Mesendoderm (in vitro differentiated cells): ENCODE results near the gene RARG.

Source experiments
- DNase-seq: peaks from one replicate; pipeline ENCODE4 v3.0.0; 2013
- H2AK5ac ChIP-seq: 2 replicates; pipeline ENCODE4 v1.6.1; 2013; ENCODE audit warnings: low read length, inconsistent platforms
- H2BK120ac ChIP-seq: 2 replicates; pipeline ENCODE4 v1.6.1; 2013; ENCODE audit warnings: low read depth, mild to moderate bottlenecking, low read length, moderate library complexity, mixed read lengths
- H2BK15ac ChIP-seq: replicated peaks from 2 replicates; pipeline ENCODE4 v1.6.1; 2013; ENCODE audit warnings: low read depth, mild to moderate bottlenecking, moderate library complexity
- H2BK5ac ChIP-seq: 2 replicates; pipeline ENCODE4 v1.6.1; 2013; ENCODE audit warnings: low read length, inconsistent platforms
- H3K18ac ChIP-seq: 2 replicates; pipeline ENCODE4 v1.6.1; 2013; ENCODE audit warnings: mild to moderate bottlenecking, low read length, mixed read lengths
- H3K23ac ChIP-seq: one replicate; pipeline ENCODE4 v1.6.1; 2013; ENCODE audit warnings: low read length
- H3K27ac ChIP-seq: 2 replicates; pipeline ENCODE4 v1.5.1; 2013; ENCODE audit warnings: low read depth, mild to moderate bottlenecking, inconsistent platforms, low read length, moderate library complexity
- H3K27me3 ChIP-seq: 2 replicates; pipeline ENCODE4 v1.6.1; 2013; ENCODE audit warnings: low read length, control low read depth, mild to moderate bottlenecking, inconsistent platforms; ENCODE audit not compliant: insufficient read depth, poor library complexity
- H3K36me3 ChIP-seq: 2 replicates; pipeline ENCODE4 v1.6.1; 2013; ENCODE audit warnings: low read length, inconsistent platforms; ENCODE audit not compliant: control insufficient read depth, insufficient read depth
- H3K4ac ChIP-seq: one replicate; pipeline ENCODE4 v1.6.1; 2013; ENCODE audit warnings: low read depth, mild to moderate bottlenecking, low read length, moderate library complexity
- H3K4me1 ChIP-seq: 2 replicates; pipeline ENCODE4 v1.6.1; 2013; ENCODE audit warnings: low read depth, low read length, inconsistent platforms; ENCODE audit not compliant: control insufficient read depth
- H3K4me2 ChIP-seq: 2 replicates; pipeline ENCODE4 v1.6.1; 2013; ENCODE audit warnings: low read length
- H3K4me3 ChIP-seq: 2 replicates; pipeline ENCODE4 v1.5.1; 2013; ENCODE audit warnings: mild to moderate bottlenecking, low read length
- H3K56ac ChIP-seq: one replicate; pipeline ENCODE4 v1.6.1; 2013; ENCODE audit warnings: low read length
- H3K79me1 ChIP-seq: 2 replicates; pipeline ENCODE4 v1.6.1; 2013; ENCODE audit warnings: low read length, inconsistent platforms
- H3K79me2 ChIP-seq: 2 replicates; pipeline ENCODE4 v1.6.1; 2013; ENCODE audit warnings: mild to moderate bottlenecking, low read length; ENCODE audit not compliant: control insufficient read depth, insufficient read depth
- H3K9ac ChIP-seq: 2 replicates; pipeline ENCODE4 v1.6.1; 2013; ENCODE audit warnings: low read length, inconsistent platforms
- H4K5ac ChIP-seq: one replicate; pipeline ENCODE4 v1.6.1; 2013; ENCODE audit warnings: low read length
- H4K8ac ChIP-seq: one replicate; pipeline ENCODE4 v1.6.1; 2013; ENCODE audit warnings: low read depth, mild to moderate bottlenecking, control low read depth, low read length, moderate library complexity
- WGBS: extraction: QIAGEN DNeasy Blood & Tissue Kit; methylation state at CpG from one replicate; pipeline ENCODE4 v1.1.7; 2013; ENCODE audit warnings: low lambda C conversion rate, missing lambda C conversion rate; ENCODE audit not compliant: insufficient coverage; ENCODE audit errors: extremely low coverage; 5-methylcytosine and 5-hydroxymethylcytosine counted together

The RARG gene

DNA sequence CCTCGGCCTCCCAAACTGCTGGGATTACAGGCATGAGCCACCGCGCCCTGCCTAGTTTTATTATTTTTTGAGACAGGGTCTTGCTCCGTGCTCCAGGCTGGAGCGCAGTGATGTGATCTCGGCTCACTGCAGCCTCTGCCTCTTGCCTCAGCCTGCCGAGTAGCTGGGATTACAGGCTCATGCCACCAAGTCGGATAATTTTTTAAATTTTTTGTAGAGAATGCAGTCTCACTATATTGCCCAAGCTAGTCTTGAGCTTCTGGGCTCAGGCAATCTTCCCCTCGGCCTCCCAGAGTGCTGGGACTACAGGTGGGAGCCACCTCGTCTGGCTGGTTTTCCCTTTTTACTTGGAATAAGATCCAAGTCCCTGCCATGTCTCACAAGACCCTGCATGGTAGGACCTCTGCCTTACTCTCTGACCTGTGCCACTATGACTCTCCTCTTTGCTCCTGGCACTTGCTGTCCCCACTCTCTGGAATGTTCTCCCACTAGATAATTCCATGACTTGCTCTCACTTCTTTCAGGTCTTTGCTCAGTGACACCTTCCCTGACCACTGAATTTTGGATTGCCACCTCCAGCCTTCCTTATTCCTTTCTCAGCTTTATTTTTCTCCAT is 7.7 kb upstream of the RARG start:
- no peaks in the 10 kb centered on the region for H3K79me1 ChIP-seq
- H3K79me2 ChIP-seq: no peaks in the 10 kb centered on the region
- no CpG with 5 or more reads among the region's 10 CpGs for WGBS
- H4K8ac ChIP-seq: no peak overlapping the region
- H2BK15ac ChIP-seq: no peak overlapping the region
- H3K27me3 ChIP-seq: no peaks in the 10 kb centered on the region
- no peak overlapping the region for H3K18ac ChIP-seq
- no peak overlapping the region for H4K5ac ChIP-seq
- no peak overlapping the region for H3K4me2 ChIP-seq
- H3K27ac ChIP-seq: no peak overlapping the region
- no peak overlapping the region for H3K56ac ChIP-seq
- H2BK120ac ChIP-seq: no peak overlapping the region
- no peak overlapping the region for H3K4ac ChIP-seq
- H3K36me3 ChIP-seq: no peaks in the 10 kb centered on the region
- H3K4me1 ChIP-seq: peaks cover 18% of the 10 kb centered on the region
- H2BK5ac ChIP-seq: no peak overlapping the region
- H3K9ac ChIP-seq: no peak overlapping the region
- no peak overlapping the region for H2AK5ac ChIP-seq
- H3K4me3 ChIP-seq: no peak overlapping the region
- H3K23ac ChIP-seq: no peak overlapping the region
- no peak for DNase-seq

DNA sequence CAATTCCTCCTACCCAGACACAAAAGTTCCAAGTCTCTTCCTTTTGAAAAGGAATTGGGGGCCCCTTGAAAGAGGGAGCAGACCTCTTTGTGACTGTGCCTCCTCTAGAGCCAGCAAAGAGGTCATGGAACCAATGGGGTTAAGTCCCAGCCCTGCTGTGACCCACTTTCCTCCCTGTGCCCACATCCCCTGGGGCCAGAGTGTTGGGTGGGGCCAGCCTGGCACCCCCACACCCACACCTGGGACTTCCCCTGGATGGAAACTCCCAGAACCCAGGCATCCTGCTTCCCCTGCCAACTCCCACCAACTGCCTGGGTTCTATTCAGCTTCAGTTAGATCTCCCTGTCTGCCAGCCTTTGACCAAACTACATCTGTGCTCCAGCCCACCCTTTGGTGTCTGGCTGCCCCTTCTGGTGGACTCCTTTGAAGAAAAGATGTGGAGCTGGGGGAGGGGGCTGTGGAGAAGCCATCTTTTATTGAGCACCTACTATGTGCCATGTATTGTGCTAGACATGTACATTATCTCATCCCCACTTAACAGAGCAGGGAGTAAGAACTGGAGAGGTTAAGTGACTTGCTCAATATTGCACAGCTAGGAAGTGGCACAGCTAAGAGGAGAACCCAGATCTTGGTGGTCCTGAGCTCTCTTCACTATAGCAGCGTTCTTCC is 4.6 kb upstream of the RARG start:
- Histone ChIP-seq H3K79me2 (no peaks in the 10 kb centered on the region), H2BK15ac (no peak overlapping the region), H2BK5ac (peak overlapping the region; percentile 74), H3K4me2 (no peak overlapping the region), H2BK120ac (peak overlapping the region; percentile 19), H3K79me1 (no peaks in the 10 kb centered on the region), H3K56ac (peak overlapping the region; percentile 73), H3K23ac (no peak overlapping the region), H3K9ac (peak overlapping the region; percentile 17), H3K18ac (peak overlapping the region; percentile 35), H3K27me3 (no peaks in the 10 kb centered on the region), H3K27ac (no peak overlapping the region), H3K4me1 (peaks cover 34% of the 10 kb centered on the region), H3K4ac (peak overlapping the region; percentile 28), H3K36me3 (no peaks in the 10 kb centered on the region), H3K4me3 (no peak overlapping the region), H4K5ac (peak overlapping the region; percentile 28), H4K8ac (no peak overlapping the region), H2AK5ac (peak overlapping the region; percentile 70)
- no peak for DNase-seq
- no CpG with 5 or more reads among the region's 1 CpG for WGBS

DNA sequence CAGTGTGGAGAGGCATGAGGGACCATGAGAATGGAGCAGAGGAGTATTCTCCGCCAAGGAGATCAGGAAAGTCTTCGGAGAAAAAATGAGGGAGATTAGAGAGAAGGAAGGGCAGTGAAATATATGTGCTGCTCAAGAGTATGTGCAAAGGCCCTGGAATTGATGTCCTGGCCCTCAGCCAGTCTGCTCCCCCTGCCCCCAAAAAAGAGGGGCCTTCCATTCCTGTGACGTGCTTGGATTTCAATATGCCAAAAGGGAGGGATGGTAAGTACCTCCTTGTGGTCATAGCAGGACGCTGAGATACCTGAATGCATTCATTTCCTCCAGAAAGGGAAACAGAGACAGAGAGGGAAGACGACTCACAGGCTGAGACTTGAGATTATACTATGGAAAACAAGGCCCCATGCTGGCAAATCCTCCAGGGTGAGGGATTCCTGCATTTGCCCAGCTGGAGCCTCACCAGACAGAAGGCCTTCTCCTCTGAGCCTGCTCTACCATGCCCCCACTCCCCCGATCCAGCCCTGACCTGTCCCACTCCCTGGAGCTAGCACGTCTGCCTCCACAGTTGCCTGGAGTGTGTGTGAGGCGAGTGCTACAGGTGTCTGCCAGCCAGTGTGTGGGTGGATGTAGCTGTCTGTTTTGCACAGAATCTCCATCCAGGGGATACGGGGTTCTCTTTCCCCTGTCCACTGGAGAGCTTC is 3.9 kb upstream of the RARG start:
- WGBS: no CpG with 5 or more reads among the region's 9 CpGs
- DNase-seq: peak; percentile 88
- no peaks in the 10 kb centered on the region for H3K79me2 ChIP-seq

DNA sequence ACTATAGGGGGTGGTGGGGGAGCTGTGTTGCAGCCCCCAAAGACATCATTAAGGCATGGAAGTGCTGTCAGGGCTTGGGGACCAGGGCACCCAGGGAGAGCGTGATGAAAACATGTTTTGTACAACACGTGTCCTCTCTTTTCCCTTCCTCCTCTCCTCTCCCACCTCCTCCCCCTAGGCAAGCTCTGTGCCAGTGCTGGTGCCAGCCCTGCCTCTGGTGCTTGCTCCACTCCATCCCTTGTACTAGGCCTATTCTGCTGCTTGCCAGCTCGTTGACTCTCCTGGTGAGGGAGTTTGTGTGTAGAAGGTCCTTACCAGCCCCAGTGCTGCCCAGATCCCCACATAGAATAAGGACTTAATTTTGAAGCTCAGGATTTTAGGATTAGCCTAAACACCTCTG is 3.2 kb upstream of the RARG start:
- Histone ChIP-seq H3K27ac (peak overlapping the region; percentile 28), H2BK5ac (peak overlapping the region; percentile 87)
- DNase-seq: no peak

More for the DNA sequence above, 3.9 kb upstream of the RARG start:
- no peak overlapping the region for H3K23ac ChIP-seq
- peak overlapping the region; percentile 17 for H3K9ac ChIP-seq
- peak overlapping the region; percentile 14 for H3K4me2 ChIP-seq
- no peaks in the 10 kb centered on the region for H3K36me3 ChIP-seq
- H3K18ac ChIP-seq: peak overlapping the region; percentile 35
- H3K27ac ChIP-seq: peak overlapping the region; percentile 28
- H3K4ac ChIP-seq: peak overlapping the region; percentile 28
- peaks cover 4% of the 10 kb centered on the region for H3K79me1 ChIP-seq
- H3K4me3 ChIP-seq: no peak overlapping the region
- H3K4me1 ChIP-seq: peaks cover 33% of the 10 kb centered on the region
- no peaks in the 10 kb centered on the region for H3K27me3 ChIP-seq
- H2AK5ac ChIP-seq: peak overlapping the region; percentile 70
- no peak overlapping the region for H2BK120ac ChIP-seq
- H4K5ac ChIP-seq: no peak overlapping the region
- no peak overlapping the region for H2BK15ac ChIP-seq
- peak overlapping the region; percentile 74 for H2BK5ac ChIP-seq
- no peak overlapping the region for H4K8ac ChIP-seq
- peak overlapping the region; percentile 73 for H3K56ac ChIP-seq

DNA sequence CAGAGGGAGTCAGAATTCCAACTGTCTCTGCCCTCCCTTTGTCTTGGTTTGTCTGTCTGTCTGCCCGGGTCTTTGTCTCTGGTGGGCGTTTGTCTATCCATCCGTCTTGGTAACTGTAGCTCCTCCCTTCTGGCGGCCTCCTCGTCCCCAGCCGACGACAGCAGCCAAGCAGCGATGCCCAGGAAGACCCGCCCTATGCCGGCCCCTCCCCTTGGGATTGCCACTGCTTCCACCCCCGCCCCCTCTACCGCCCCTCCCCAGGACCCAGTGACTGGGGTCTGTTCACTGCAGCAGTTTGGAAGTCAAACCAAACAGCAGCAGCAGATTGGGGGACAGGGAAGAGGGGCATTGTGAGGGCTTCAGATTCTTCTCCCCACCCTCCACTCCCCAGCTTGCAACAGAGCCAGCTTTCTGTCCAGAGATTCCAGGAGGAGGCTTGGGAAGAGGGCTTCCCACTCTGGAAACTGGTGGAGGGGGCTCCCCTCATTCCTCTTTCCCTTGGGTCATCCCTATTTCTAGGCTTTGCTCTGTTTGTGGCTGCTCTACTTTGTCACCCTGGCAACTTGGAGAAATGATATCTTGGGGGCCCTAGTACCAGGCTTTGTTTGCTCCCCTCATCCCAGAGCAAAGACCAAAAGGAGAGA is 2.4 kb upstream of the RARG start:
- H3K27me3 ChIP-seq: no peaks in the 10 kb centered on the region
- H3K23ac ChIP-seq: no peak overlapping the region
- peaks cover 42% of the 10 kb centered on the region for H3K4me1 ChIP-seq
- WGBS: no CpG with 5 or more reads among the region's 12 CpGs
- no peaks in the 10 kb centered on the region for H3K79me2 ChIP-seq
- no peak overlapping the region for H2AK5ac ChIP-seq
- H2BK5ac ChIP-seq: peak overlapping the region; percentile 14
- H3K4me2 ChIP-seq: peak overlapping the region; percentile 60
- H3K4me3 ChIP-seq: no peak overlapping the region
- H3K56ac ChIP-seq: peak overlapping the region; percentile 79
- H3K18ac ChIP-seq: peak overlapping the region; percentile 5
- no peak overlapping the region for H4K8ac ChIP-seq
- peak overlapping the region; percentile 18 for H3K4ac ChIP-seq
- H2BK120ac ChIP-seq: peak overlapping the region; percentile 39
- H4K5ac ChIP-seq: peak overlapping the region; percentile 44
- H3K79me1 ChIP-seq: peaks cover 8% of the 10 kb centered on the region
- peak; percentile 81 for DNase-seq
- H3K9ac ChIP-seq: peak overlapping the region; percentile 67
- no peak overlapping the region for H2BK15ac ChIP-seq
- H3K27ac ChIP-seq: no peak overlapping the region
- no peaks in the 10 kb centered on the region for H3K36me3 ChIP-seq

More for the DNA sequence above, 3.2 kb upstream of the RARG start:
- peak overlapping the region; percentile 44 for H2AK5ac ChIP-seq
- peak overlapping the region; percentile 61 for H3K56ac ChIP-seq
- no peak overlapping the region for H4K8ac ChIP-seq
- WGBS: no CpG with 5 or more reads among the region's 3 CpGs
- no peak overlapping the region for H3K4me2 ChIP-seq
- H3K9ac ChIP-seq: peak overlapping the region; percentile 26
- no peak overlapping the region for H3K23ac ChIP-seq
- no peaks in the 10 kb centered on the region for H3K79me2 ChIP-seq
- H3K4ac ChIP-seq: peak overlapping the region; percentile 82
- H3K27me3 ChIP-seq: no peaks in the 10 kb centered on the region
- peaks cover 8% of the 10 kb centered on the region for H3K79me1 ChIP-seq
- H3K4me3 ChIP-seq: no peak overlapping the region
- H3K4me1 ChIP-seq: peaks cover 36% of the 10 kb centered on the region
- H4K5ac ChIP-seq: no peak overlapping the region
- H2BK120ac ChIP-seq: no peak overlapping the region
- H2BK15ac ChIP-seq: peak overlapping the region; percentile 39
- H3K18ac ChIP-seq: peak overlapping the region; percentile 5
- H3K36me3 ChIP-seq: no peaks in the 10 kb centered on the region
